Endothelial cell of hepatic sinusoid (primary cell): Measurements from ENCODE around the gene RGS16.

ENCODE experiments used
- in situ Hi-C: cut with HindIII; loops from 2 replicates; pipeline ENCODE4 v1.10.0; 2017; ENCODE audit warnings: low sequenced_read_pairs

RGS16 gene, protein sequence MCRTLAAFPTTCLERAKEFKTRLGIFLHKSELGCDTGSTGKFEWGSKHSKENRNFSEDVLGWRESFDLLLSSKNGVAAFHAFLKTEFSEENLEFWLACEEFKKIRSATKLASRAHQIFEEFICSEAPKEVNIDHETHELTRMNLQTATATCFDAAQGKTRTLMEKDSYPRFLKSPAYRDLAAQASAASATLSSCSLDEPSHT

DNA sequence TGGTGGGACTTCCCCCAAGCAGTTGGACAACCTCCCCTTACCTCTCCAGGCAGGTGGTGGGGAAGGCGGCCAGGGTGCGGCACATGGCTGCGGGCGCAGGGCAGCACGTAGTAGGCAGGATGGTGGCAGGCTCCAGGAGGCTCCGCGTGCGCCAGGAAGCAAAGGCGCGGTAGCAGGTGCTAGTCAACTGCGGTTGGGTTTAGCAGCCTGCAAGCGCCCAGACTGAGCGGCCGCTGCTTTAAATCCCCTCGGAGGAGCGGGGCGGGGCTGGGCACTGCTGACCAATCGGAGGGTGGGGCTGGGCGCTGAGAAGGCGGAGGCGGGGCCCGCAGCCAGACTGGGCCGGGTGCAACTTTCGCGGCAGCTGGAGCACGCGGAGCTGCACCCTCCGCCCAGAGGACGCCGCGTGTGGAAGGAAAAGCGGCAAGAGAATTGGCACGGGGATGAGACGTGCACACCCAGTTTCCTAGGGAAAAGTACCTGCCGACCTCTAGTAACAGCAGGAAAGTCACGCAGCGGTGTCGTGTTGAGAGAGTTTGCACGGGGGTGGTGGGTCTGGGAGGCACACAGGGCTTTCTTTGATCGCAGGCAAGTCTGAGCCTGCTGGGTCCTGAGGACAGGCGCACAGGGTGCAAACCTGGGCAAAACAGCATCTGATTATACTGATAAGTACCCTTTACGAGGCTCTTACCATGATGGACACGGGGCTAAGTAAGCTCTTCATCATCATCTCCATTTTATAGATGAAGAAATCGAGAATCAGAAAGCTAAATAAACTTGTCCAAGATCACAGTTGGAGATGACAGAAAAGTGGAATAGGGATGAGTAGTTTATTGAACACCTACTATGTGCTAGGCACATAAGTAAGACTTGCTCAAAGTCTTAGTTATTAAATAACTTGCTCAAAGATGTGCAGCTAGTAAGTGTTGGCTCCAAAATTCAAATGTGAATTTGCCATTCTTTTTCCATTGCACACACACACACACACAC, at the start of gene RGS16:
RGS16 (minus strand) TSS at position 215 of the 990 bp plus-strand sequence; CDS start at position 85, 130 bp downstream.
- in situ Hi-C loops: no loop called here

DNA sequence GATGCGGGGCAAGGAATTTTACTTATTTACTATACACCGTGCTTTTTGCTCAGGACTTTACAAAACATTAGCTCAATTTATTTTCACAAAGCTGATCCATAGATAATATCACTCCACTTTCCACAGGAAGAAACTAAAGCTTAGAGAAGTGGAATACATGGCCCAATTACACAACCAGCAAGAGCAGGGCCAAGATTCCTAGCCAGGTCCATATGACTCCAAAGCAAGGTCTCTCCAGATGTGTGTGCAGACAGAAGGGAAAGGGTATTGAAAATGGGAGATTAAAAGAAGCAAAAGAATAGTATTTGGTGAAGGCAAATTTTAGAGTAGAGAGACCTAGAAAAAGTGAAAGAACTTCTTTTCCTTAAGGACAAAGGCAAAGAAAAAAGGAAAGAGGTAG, 49.8 kb upstream of the RGS16 start:
- in situ Hi-C loops: no loop called here

DNA sequence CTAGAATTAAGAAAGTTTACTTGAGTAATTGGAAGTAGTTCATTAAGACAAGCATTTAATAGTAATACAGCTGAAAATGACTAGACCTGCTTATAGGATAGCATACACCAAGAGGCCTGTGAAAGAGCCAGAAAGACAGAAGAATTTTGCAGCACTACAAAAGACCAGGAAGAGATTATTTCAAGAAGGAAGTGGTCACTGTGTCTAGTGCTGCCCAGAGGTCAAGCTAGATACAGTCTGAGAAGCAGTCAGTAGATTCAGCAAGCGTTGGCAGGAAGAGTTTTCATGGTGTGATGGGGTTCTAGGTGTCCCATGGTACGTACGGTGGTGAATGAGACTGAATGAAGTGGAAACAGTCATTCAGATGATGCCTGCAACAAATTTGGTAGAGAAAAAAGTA, 48.7 kb upstream of the RGS16 start:
- in situ Hi-C loops: no loop called here

DNA sequence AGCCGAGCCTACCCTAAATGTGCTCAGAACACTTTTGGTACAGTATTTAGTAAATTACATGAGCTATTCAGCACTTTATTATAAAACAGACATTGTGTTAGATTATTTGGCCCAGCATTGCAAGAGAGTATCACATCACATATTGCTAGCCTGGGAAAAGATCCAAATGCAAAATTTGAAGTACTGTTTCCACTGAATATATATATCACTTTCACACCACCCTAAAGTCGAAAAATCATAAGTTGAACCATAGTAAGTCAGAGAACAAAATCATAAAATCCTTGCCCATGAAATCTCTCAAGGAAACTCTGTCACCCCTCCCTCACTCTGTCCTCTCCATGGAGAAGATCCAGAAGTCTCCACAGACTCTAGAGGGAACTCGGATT, 47.1 kb upstream of the RGS16 start:
- in situ Hi-C loops: no loop called here

DNA sequence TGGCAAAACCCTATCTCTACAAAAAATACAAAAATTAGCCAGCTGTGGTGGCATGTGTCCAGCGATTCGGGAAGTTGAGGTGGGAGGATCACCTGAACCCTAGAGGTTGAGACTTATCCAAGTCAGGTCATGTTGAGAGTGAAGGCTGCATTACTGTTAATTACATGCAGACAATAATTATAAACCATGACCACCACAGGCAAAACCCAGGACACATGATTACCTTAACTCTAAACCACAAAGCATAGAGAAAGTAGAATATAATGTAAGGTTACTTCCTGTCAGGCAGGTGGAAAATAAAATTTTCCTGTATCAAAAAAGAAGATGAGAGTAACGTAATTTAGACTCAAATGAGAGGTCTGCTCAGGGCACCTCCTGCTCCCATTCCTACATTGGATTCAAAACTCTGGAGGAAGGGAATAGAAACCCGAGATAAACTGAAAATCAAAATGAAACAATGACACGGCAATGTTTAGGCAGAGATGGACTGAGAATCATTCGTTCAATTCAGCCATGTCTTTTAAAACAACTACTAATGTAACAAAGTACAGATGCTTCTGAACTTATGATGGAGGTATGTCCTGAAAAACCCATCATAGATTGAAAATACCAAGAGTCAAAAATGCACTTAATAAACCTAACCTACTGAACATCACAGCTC, 46.6 kb upstream of the RGS16 start:
- in situ Hi-C loops: no loop called here

DNA sequence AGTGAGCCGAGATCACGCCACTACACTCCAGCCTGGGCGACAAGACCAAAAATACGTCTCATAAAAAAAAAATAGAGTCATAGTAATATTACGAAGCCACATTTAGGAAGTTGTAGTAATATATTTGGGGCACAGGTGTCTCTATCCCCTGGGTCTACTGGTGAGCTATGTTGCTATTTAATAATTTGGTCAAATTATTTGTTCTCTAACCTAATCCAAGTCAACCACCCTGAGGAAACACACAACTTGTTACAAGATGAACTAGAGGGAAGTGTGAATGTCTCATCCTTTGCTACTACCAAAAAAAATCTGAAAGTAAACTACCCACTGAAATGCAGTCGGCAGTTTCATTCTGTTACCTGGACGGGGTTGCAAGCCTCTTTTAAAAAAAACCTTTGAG, 44.9 kb upstream of the RGS16 start:
- in situ Hi-C loops: no loop called here

DNA sequence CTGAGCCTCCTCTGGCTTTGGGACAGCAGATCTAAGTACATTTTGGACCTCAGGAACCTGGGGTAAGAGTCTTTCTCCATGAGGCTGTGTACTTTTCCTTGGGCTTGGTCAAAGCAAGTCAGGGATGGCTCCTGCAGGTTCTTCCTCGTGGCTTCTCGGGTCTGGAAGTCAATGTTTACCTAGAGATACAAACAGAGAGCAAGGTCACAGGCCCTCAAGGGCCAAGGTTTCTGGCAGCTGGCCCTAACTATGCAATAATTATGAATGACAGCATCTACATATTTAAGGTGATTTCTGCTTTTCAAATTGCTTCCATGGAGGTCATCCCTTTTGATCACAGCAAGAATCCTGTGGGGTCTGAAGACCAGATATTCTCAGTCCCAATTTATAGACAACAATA, 42.5 kb upstream of the RGS16 start:
- in situ Hi-C loops: no loop called here

DNA sequence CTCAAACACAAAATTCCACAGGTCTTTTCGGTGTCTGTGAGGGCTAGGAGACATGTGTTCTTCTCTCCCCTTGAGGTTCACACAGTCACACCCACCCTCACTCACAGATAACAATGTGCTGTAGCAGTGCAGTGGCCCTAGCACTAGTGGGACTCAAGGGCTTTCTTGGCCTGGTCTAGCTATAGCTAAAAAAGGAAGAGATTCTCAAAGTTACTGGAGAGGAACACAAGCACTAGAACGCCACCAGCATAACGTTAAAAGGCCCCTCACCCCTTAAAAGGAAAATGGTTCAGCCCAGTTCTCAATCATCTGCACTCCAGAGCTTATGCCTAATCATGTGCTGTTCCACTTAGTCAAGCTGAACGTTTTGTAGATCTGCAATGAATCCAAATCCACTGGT, 40.7 kb upstream of the RGS16 start:
- in situ Hi-C loops: loop anchor here (5.0 kb wide), 1 partner anchor 102 kb away; no protein-coding TSS in a partner anchor

DNA sequence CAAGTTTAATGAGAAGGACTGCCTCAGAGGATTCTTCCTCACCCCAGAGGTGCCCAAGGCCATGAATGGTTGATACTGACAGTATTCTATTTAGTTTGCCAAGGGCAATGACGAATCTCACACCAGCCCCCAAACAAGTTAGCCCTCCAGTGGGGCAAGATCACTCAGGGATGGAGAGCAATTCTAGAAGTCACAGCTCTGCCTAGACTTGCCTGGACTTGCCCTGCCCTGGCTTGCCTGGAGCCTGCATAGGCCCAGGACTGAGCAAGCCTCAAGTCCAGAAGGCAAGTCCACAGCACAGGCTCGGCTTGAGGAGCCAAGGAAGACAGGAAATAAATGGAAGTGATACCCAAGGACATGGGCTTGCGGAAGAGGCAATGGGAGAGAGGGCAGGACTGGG, 39.5 kb upstream of the RGS16 start:
- in situ Hi-C loops: loop anchor here (5.0 kb wide), 1 partner anchor 104 kb away; no protein-coding TSS in a partner anchor

DNA sequence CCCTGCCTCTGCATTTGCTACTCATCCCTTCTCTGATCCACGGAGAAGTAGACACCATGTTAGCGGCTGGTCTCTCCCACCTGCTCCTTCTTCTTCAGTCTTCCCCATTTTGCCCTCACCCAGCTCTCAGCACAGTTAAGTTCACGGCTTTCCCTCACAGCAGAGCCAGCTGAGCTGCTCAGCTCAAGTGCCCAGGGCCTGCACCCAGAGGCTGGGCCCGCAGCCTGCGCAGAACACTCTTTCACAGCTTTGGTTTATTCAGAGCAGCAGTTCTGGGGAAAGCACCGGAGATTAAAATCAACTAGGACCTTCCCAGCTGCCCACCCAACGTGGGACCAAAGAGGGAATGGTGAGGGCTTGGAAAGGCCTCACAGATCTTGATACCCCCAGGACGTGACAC, 38.3 kb upstream of the RGS16 start:
- in situ Hi-C loops: loop anchor here (5.0 kb wide), 1 partner anchor 105 kb away; no protein-coding TSS in a partner anchor

DNA sequence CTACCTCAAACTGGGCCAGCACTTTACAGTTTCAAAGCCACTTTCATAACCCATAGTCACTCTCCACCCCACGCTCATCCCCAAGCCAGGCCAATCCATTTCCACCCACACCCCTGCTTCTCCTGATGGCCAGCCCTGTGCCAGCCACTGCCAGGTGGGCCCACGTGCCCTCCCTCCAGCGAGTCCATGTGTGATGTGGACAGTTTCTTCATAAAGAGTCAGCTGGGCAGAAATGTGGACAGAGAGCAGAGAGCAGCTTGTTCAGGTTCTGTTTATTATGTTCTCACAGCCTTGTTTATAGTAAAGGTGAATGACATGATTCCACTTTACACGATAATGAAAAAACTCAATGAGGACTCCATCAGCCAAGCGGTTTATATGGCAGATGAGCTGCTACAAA, 37.4 kb upstream of the RGS16 start:
- in situ Hi-C loops: loop anchor here (5.0 kb wide), 1 partner anchor 106 kb away; no protein-coding TSS in a partner anchor

DNA sequence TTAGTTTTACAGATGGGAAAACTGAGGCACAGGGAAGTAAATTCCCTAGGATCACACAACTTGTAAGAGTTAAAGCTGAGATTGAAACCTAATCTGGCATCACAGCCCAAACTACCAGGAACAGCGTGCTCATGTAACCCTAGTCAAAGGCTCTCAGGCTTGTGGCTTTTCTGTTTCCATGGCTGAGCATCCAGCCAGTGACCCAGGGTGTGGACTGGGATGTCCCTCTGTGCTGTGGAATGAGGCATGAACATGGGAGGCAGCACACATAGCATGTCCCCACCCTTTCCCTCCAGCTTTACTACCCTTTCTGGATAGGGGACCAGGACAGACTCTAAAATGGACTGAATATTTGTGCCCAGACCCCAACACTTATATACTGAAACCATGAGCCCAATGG, 35.1 kb upstream of the RGS16 start:
- in situ Hi-C loops: no loop called here

DNA sequence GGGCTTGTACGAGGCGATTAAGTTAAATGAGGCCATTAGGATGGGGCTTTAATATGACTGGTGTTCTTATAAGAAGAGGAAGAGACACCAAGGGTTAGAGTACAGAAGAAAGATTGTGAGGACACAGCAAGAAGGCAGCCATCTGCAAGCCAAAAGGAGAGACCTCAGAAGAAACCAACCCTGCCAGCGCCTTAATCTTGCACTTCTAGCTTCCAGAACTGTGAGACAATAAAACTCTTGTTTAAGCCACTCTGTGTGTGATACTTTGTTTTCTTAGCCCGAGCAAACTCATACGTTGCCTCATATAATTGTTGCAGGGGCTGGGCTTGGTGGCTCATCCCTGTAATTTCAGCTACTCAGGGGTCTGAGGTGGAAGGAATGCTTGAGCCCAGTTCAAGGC, 33.6 kb upstream of the RGS16 start:
- in situ Hi-C loops: no loop called here

DNA sequence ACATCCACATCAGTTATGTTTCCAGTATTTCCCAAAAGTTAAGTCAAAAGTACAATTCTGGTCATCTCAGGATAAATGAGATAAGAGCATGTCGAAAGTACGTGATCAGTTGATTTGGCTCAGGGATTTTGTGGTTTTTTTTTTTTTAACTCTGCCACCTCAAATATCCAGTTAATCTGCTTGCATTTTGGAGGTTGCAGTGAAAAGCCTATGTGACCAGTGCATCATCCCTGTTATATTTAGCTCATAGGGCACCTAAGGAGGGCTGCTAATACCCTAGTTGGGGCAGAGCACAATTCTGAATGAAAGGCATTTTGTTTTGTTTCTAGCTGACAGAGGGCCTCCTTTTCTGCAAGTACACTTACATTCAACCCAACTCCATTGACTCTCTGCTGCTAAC, 31.7 kb upstream of the RGS16 start:
- in situ Hi-C loops: no loop called here

DNA sequence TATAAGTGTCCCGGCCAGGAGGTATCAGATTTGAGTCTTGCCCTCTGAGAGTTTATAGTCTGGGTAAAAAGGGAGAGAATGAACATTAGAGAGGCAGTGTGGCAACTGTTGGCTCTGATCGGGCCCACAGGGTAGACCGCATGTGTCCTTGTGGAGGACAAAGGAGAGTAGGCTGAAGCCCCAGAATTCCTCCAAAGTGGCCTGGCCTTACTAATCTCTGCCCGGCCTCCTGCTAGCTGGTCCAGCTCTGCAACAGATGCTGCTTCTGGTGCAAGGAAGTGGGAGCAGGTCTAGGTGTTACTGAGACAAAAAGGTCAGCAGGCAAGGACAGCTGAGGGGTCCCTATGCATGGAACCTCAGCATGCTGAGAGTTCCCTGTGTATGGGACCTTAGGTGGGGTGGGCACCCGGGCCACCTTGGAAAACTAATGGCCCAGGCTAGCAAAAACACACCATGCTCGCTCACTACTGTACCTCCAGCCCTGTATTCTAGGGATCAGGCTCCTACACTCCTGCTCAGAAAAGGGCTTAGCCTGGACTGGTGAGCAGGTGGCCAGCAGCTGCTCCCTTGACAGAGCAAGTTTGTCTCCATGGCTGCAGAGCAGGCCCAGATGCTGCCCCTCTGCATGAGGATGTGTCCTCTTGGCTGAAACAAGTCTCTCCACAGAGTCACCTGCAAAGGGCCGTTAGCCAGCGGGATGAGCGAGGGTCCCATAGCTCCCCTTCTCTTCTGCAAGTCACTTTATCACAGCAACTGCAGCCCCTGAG, 30.3 kb upstream of the RGS16 start:
- in situ Hi-C loops: loop anchor here (5.0 kb wide), 1 partner anchor 38 kb away; no protein-coding TSS in a partner anchor

DNA sequence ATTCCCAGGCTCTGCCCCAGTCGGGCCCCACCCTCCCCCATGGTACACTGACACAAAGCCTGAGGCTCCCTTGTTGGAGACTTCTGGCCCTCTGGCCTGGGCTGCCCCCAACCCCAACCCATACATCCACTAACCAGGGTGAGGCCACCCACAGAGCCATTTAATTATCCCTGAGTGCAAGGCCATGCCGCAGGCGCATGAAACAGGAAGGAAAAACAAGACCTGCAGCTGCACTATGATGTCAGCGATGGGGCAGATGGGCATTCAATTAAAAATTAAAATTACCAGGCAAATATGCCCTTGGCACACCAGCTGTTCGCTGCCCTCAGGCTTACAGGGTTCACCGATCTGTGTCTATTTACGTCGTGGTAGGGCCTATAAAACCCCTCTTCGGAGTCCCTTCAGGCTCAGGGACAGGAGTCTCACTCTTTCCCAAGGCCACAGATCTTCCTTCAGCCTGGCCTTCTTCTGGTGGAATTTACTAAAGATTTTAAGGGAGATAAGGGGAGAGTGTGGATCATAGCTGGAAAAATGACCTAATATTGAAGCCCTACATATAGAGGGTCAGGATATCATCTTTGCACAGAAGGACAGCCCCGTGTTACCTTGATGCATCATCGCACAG, 29.6 kb upstream of the RGS16 start:
- in situ Hi-C loops: loop anchor here (5.0 kb wide), 1 partner anchor 39 kb away; no protein-coding TSS in a partner anchor

DNA sequence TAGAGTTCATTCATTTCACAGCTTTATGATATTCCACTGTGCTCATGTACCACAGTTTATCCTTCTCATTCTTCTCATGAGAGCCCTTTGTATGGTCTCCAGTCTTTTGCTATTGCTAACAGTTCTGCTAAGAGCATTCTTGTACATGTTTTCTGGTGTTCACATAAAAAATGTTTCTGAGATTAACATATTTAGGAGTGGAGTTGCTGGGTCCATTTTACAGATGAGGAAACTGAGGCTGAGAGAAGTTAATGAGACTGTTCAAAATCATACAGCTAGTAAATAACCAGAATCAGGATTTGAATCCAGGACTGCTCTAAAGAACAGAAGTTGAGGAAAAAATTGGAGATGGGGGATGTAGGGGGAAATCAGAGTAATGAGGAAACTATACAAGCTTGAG, 28.8 kb upstream of the RGS16 start:
- in situ Hi-C loops: loop anchor here (5.0 kb wide), 1 partner anchor 39 kb away; no protein-coding TSS in a partner anchor

DNA sequence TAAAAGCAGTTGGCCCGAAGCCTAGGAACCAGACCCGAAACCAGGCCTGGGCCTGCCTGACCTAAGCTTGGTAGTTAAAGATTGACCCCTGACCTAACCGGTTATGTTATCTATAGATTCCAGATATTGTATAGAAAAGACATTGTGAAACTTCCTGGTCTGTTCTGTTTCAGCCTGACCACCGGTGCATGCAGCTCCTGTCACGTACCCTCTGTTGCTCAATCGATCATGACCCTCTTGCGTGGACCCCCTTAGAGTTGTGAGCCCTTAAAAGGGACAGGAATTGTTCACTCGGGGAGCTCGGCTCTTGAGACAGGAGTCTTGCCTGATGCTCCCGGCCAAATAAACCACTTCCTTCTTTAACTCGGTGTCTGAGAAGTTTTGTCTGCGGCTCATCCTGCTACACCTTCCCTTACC, 28.3 kb upstream of the RGS16 start:
- in situ Hi-C loops: loop anchor here (5.0 kb wide), 1 partner anchor 40 kb away; no protein-coding TSS in a partner anchor

DNA sequence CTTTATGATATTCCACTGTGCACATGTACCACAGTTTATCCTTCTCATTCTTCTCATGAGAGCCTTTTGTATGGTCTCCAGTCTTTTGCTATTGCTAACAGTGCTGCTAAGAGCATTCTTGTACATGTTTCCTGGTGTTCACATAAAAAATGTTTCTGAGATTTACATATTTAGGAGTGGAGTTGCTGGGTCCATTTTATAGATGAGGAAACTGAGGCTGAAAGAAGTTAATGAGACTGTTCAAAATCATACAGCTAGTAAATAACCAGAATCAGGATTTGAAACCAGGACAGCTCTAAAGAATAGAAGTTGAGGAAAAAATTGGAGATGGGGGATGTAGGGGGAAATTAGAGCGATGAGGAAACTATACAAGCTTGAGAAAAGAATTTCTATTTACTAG, 27.8 kb upstream of the RGS16 start:
- in situ Hi-C loops: loop anchor here (5.0 kb wide), 1 partner anchor 40 kb away; no protein-coding TSS in a partner anchor
